Measurements from ENCODE around the gene CPLX1.
"Not testable (repeated sequence)": the region's sequence is repeated elsewhere in the genome, so short reads cannot be mapped to it uniquely, and the experiment has no call there.

The CPLX1 gene

GRCh38 chr4:757111-757510 lies 68.8 kb downstream of the CPLX1 start:
- DNase-seq (ENCODE audit: low read depth in 2 of 2) = no peak

- no peak for DNase-seq (ENCODE audit: low read depth in 2 of 2)
Observed at GRCh38 chr4:754221-755120, 71.5 kb downstream of the CPLX1 start.

GRCh38 chr4:753186-753585 lies 72.7 kb downstream of the CPLX1 start:
- DNase-seq (ENCODE audit: low read depth in 2 of 2) = not testable (repeated sequence)

DNA sequence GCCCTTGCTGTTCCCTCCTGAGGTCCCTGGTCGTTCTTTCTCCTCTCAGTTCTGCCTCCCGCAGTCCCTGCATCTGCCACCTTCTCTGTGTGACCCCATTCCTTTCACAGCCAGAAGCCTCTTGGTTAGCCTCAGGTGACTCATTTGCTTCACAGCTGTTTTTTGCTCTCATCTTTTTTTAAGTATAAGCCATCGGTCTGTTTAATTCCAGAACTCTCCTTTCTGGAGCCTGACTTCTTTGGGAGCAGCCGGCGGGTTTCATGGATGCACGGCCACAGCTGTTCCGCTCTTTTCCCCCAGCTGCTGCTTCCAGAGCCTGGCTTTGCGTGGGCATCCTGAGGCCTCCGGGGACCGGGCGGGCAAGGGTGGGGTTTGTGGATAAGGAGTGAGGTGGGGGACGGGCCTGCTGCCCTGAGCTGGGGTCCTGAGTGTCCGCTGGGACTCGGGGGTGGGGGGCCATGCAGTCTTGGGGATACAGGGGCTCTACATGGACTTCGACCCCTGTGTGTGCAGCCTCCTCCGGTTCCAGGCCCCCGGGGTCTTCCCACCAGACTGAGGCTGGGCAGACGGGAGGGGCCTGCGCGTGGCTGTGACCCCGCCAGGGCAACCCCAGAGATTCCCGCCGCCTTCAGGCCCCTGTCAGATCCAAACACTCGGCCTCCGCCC lies 73.6 kb downstream of the CPLX1 start:
- DNase-seq (ENCODE audit: low read depth in 2 of 2) = no peak

DNA sequence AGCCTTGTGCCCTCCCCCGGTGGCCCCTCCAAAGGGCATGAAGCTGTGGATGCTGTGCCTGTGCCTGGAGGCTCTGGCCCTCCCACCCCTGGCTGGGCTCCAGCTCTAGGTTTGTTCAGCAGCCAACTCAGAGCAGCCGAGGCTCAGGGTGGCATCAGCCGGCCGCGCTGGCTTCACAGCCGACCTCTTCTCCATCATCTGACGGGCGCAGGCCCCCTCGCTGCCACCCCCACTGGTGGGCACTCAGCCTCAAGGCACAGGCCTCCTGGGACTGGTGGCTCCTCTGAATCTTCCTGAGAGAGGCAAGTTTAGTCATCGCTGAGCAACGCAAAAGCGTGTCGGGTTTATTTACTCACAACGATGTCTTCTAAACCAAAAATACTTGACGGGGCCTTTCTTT lies 74.3 kb downstream of the CPLX1 start:
- DNase-seq (ENCODE audit: low read depth in 2 of 2) = no peak

GRCh38 chr4:749698-750666 lies 75.9 kb downstream of the CPLX1 start:
- DNase-seq (ENCODE audit: low read depth in 2 of 2) = no peak

- no peak for DNase-seq (ENCODE audit: low read depth in 2 of 2)
Observed at GRCh38 chr4:748461-748860, 77.5 kb downstream of the CPLX1 start.

DNA sequence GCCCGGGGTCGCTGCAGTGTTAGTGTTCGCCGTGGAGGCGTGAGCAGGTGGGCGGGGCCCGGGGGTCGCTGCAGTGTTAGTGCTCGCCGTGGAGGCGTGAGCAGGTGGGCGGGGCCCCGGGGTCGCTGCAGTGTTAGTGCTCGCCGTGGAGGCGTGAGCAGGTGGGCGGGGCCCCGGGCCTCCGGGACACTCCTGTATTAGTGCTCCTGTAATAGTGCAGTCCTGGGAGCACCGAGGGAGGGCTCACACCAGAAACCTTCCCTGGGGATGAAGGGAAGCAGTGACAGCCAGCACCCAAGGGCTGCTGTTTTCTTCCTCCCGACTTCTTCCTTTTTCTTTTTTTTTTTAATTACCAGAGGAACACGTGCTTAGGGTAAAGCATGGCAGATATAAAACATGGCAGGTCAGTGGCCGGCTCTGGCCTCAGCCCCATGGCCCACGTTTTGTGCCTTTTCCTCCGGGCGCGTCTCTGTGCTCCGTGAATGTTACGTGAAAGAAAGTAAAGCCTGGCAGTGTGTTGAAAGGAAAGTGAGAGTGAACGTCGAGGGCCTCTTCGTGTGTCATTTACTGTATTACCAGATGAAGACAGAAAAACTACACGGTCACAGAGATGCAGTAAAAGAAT lies 78.3 kb downstream of the CPLX1 start:
- no peak for DNase-seq (ENCODE audit: low read depth in 2 of 2)

GRCh38 chr4:744212-744841 lies 81.6 kb downstream of the CPLX1 start:
- DNase-seq (ENCODE audit: low read depth in 2 of 2) = no peak

- DNase-seq (ENCODE audit: low read depth in 2 of 2) = no peak
Observed at GRCh38 chr4:743463-744211, 82.3 kb downstream of the CPLX1 start.

- peak; percentile 72 to 81 for DNase-seq (ENCODE audit: low read depth in 2 of 2)
Observed at GRCh38 chr4:742742-743311, 83.1 kb downstream of the CPLX1 start.

DNA sequence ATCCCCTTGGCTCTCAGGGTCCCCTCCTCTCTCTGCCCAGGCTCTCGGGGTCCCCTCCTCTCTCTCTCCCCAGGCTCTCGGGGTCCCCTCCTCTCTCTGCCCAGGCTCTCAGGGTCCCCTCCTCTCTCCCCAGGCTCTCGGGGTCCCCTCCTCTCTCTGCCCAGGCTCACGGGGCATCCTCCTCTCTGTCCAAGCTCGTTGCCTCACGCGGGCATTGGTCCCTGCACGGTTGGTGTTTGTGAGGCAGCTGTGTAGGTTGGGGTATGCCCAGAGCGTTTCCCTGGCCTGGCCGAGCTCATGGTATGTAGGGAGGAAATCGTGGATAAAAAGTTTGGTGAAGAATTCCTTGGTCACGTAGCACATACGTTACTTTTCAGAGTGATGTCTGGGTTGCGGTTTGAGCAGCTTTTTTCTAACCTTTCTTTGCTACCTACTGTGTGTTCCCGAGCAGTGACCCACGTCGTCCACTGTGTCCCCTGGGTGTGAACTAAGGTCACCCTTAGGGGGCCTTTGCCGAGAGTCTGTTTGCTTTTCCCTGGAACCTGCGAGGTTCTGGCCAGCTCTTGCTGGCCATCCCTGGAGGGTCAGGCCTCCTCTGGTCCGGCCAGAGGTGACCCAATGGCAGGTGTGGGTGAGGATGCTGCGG lies 83.7 kb downstream of the CPLX1 start:
- DNase-seq (ENCODE audit: low read depth in 2 of 2) = no peak

- no peak for DNase-seq (ENCODE audit: low read depth in 2 of 2)
Observed at GRCh38 chr4:740656-741282, 85.2 kb downstream of the CPLX1 start.

DNA sequence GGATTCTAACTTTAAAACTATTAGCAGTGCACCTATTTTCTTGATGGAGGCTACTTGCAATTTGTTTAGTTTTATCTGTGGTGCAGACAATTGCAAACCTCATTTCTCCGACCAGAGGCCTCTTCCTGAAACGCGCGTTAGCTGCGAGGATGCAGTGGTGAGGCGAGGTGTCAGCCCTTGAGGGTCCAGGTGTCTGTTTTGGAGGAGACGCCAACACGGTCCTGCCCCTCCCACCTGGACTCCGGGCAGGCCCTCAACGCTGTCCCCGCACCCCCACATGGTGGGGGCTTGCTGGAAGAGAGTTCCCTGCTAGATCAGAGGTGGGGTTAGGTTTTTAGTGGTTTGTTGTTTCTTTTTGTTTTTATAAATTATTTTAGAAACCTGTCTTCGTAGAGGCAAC lies 85.9 kb downstream of the CPLX1 start:
- DNase-seq (ENCODE audit: low read depth in 2 of 2) = no peak

- DNase-seq (ENCODE audit: low read depth in 2 of 2) = no peak
Observed at GRCh38 chr4:739569-739968, 86.4 kb downstream of the CPLX1 start.

DNA sequence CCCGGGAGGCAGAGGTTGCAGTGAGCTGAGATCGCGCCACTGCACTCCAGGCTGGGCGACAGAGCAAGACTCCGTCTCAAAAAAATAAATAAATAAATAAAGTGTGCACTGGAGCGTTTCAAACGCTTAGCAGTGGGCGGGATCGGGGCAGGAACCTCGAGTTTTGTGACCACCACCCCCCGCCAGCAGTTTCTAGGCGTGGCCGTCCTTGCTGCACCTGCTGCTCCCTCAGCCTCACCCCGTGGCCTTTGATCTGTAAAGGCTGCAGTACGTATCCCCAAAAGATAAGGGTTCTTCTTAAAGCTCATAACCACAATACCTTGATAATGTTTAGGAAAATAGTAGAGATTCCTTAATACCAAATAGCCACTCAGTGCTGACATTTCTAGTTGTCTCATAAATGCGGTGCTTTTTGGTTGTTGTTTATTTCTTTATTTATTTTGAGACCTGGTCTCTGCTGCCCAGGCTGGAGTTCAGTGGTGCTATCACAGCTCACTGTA lies 87.1 kb downstream of the CPLX1 start:
- no peak for DNase-seq (ENCODE audit: low read depth in 2 of 2)

DNA sequence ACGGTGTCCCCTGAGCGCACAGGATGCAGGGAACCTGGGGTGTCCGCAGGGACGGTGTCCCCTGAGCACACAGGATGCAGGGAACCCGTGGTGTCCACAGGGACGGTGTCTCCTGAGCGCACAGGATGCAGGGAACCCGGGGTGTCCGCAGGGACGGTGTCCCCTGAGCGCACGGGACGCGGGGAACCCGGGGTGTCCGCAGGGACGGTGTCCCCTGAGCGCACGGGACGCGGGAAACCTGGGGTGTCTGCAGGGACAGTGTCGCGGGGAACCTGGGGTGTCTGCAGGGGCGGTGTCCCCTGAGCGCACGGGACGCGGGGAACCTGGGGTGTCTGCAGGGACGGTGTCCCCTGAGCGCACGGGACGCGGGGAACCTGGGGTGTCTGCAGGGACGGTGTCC lies 89.4 kb downstream of the CPLX1 start:
- DNase-seq (ENCODE audit: low read depth in 2 of 2) = not testable (repeated sequence)

DNA sequence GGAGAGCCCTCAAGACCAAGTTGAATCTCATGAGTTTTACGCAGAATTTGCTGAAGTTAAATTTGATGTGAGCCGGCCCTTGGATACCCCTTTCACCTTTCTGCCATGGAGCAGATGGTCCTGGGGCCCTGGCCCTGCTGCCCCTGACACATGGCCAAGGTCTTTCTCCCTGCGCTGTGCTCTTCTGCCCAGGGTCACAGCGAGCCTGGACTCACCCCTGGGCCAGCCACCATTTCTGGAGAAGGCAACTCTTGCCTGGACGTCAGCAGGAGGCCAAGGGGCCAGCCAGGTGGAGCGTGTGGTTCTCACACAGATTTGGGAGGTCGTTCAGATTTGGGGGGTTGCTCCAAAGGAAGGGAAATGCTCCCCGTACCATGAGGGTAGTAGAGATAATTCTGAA lies 90.3 kb downstream of the CPLX1 start:
- DNase-seq (ENCODE audit: low read depth in 2 of 2) = no peak

Data from activated CD4-positive, alpha-beta T cell treated with anti-CD3 and anti-CD28 coated beads for 24 hours (primary cell).